Osteoblast (primary cell): ENCODE results near the gene PRMT5. TPM values are rescaled to one million over a fixed set of nuclear protein-coding genes. Genes with fewer than 3 reads are reported as not detected.

Experiments
- DNase-seq: peaks from one replicate; pipeline ENCODE4 v3.0.0; 2011; ENCODE audit warnings: low spot score, mixed read lengths; ENCODE audit not compliant: insufficient read length; ENCODE audit errors: missing footprints
- H2AFZ ChIP-seq: 2 replicates; pipeline ENCODE4 v1.6.0; 2011; ENCODE audit warnings: mild to moderate bottlenecking, low read length
- H3K27ac ChIP-seq: 2 replicates; pipeline ENCODE4 v1.5.1; 2011; ENCODE audit warnings: mild to moderate bottlenecking, low read depth, low read length, moderate library complexity
- H3K27me3 ChIP-seq: 2 replicates; pipeline ENCODE4 v1.6.0; 2012; ENCODE audit warnings: mild to moderate bottlenecking, control low read depth, inconsistent platforms, low read length, moderate library complexity; ENCODE audit not compliant: insufficient read depth
- H3K36me3 ChIP-seq: 2 replicates; pipeline ENCODE4 v1.5.1; 2011; ENCODE audit warnings: mild to moderate bottlenecking, low read length, control low read depth, moderate library complexity; ENCODE audit not compliant: insufficient read depth
- H3K4me1 ChIP-seq: 2 replicates; pipeline ENCODE4 v1.5.1; 2011; ENCODE audit warnings: mild to moderate bottlenecking, low read length, control low read depth, moderate library complexity; ENCODE audit not compliant: insufficient read depth
- H3K4me2 ChIP-seq: 2 replicates; pipeline ENCODE4 v1.6.0; 2011; ENCODE audit warnings: mild to moderate bottlenecking, low read length; ENCODE audit not compliant: insufficient read depth
- H3K4me3 ChIP-seq: fragments of 200-600 bp; sonication (generic); 3 replicates; pipeline ENCODE4 v1.5.1; 2012; ENCODE audit warnings: mild to moderate bottlenecking, low read length, inconsistent platforms; ENCODE audit not compliant: insufficient read depth
- H3K79me2 ChIP-seq: 2 replicates; pipeline ENCODE4 v1.6.0; 2012; ENCODE audit warnings: mild to moderate bottlenecking, low read length, control low read depth, inconsistent platforms; ENCODE audit not compliant: insufficient read depth
- H3K9me3 ChIP-seq: 2 replicates; pipeline ENCODE4 v1.5.1; 2011; ENCODE audit warnings: low read depth, low read length, control low read depth
- H4K20me1 ChIP-seq: 2 replicates; pipeline ENCODE4 v1.6.0; 2012; ENCODE audit warnings: mild to moderate bottlenecking, low read length, control low read depth; ENCODE audit not compliant: insufficient read depth
- CTCF ChIP-seq: IDR thresholded peaks from 2 replicates; pipeline ENCODE4 v1.5.1; 2011; ENCODE audit warnings: mild to moderate bottlenecking, low read depth, low read length, moderate library complexity; ENCODE audit errors: extremely low read depth
- total RNA-seq: library from RNA; depleted of rRNA; stranded (reverse); fragments of >200 nt; gene quantifications from 2 replicates; pipeline ENCODE4 v1.2.3, GENCODE V29; 2012

Gene PRMT5
- total RNA-seq, 1 donor = 49.2 TPM

DNA sequence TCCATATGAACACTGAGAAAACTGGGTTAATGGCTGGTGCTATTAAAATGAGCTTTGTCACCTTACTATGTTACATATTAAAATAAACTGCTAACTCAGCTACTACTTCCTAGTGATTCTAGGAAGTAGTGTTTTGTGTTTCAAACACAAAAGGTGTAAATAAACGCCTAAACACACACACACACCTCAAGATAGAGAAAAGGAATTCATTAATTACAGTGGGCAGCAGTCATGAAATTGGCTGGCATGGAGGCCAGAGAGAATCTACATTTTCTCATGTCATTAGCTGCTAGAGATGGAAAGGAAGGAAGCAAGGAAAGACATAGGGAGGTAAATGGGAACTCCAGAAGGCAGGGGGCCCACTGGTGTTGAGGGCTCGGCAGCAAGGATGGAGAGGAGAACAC is 787 bp upstream of the PRMT5 start:
- H3K4me2 ChIP-seq = peak overlapping the region; percentile 96
- peak overlapping the region; percentile 80 for H3K27ac ChIP-seq
- H3K27me3 ChIP-seq = no peaks in the 10 kb centered on the region

DNA sequence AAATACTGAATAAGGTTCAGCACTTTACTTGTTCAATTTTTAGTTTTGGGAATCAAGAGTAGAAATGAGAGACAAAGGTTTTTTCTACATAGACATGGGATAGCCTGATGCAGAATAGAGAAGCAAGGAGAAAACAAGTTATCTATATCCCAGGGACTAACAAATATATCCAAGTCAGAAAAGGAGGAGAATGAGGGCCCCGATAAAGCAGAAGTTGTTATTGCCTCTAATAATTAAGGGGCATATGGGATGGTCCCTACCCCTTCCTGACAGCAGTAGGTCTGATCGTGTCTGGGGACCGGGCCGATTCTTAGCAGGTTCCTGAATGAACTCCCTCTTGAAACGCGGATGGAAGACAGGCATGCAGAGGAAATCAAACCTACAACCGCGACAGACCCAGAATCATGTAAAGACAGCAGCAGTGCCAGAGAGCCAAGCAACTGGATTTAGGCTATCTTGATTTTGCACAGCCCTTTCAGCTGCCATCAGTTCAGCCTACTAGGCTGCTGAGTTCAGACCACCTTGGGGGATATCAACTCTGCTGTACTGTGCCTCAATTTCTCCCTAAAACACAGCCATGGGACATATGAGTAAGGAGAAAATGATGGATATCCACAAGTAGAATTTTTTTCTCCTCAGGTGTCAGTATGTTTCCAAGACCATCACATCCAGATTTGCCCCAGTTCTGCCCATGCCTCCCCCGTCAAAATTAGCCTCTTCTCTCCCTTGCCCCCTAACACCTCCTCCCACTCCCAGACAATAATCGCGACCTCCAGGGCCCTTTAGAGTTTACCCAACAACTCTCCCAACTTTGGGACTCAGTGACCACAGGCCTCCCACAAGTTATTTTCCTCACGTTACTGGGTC is 706 bp downstream of the PRMT5 start:
- H4K20me1 ChIP-seq = no peaks in the 10 kb centered on the region
- TF ChIP-seq CTCF = no peak
- H3K27ac ChIP-seq = peak overlapping the region; percentile 86
- peak overlapping the region; percentile 98 for H3K4me2 ChIP-seq
- peaks cover 23% of the 10 kb centered on the region for H3K79me2 ChIP-seq
- H3K4me1 ChIP-seq = peaks cover 17% of the 10 kb centered on the region
- no peaks in the 10 kb centered on the region for H3K27me3 ChIP-seq
- H3K36me3 ChIP-seq = peaks cover 37% of the 10 kb centered on the region
- DNase-seq = no peak
- peak overlapping the region; percentile 89 for H2AFZ ChIP-seq
- H3K9me3 ChIP-seq = no peaks in the 10 kb centered on the region
- peak overlapping the region; percentile 91 for H3K4me3 ChIP-seq

More for the DNA sequence above, 787 bp upstream of the PRMT5 start:
- DNase-seq = no peak
- peaks cover 17% of the 10 kb centered on the region for H3K4me1 ChIP-seq
- H4K20me1 ChIP-seq = no peaks in the 10 kb centered on the region
- H3K4me3 ChIP-seq = peak overlapping the region; percentile 91
- H3K36me3 ChIP-seq = peaks cover 23% of the 10 kb centered on the region
- peak overlapping the region; percentile 96 for H2AFZ ChIP-seq
- H3K9me3 ChIP-seq = no peaks in the 10 kb centered on the region
- no peak for TF ChIP-seq CTCF
- peaks cover 23% of the 10 kb centered on the region for H3K79me2 ChIP-seq

DNA sequence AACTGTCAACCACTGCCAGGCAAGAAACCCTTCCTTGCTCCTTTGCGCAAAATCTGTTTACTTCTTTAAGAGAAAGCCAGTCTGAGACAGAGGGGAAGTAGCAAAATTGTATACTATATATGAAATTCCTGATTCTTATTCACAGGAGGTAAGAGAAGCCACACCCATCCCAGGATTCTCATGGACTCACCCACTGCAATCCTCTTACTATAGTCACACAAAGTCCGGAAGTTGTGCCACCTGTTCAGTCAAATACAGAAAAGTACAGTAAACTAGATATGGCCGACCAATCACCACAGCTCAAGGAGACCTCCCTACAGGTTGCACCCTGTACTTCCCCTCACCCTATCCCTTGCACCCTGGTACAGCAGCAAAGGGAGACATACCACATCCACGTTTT is 2.9 kb downstream of the PRMT5 start:
- H3K36me3 ChIP-seq = peaks cover 53% of the 10 kb centered on the region
- no peak overlapping the region for H3K27ac ChIP-seq
- peaks cover 17% of the 10 kb centered on the region for H3K4me1 ChIP-seq
- no peaks in the 10 kb centered on the region for H4K20me1 ChIP-seq
- no peak overlapping the region for H3K4me2 ChIP-seq
- TF ChIP-seq CTCF = no peak
- H3K79me2 ChIP-seq = peaks cover 23% of the 10 kb centered on the region
- no peak overlapping the region for H3K4me3 ChIP-seq
- DNase-seq = no peak
- no peak overlapping the region for H2AFZ ChIP-seq
- no peaks in the 10 kb centered on the region for H3K27me3 ChIP-seq
- no peaks in the 10 kb centered on the region for H3K9me3 ChIP-seq

DNA sequence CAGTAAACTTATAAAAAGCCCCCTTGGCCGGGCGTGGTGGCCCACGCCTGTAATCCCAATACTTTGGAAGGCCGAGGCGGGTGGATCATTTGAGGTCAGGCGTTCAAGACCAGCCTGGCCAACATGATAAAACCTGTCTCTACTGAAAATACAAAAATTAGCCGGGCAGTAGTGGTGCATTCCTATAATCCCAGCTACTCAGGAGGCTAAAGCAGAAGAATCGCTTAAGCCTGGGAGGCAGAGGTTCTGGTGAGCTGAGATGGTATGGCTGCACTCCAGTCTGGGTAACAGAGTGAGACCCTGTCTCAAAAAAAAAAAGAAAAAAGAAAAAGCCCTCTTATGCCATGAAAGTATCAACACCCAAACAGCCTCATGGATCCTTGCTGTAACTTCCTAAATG is 3.7 kb downstream of the PRMT5 start:
- H4K20me1 ChIP-seq = no peaks in the 10 kb centered on the region
- no peak for TF ChIP-seq CTCF
- no peak for DNase-seq

More for the DNA sequence above, 3.7 kb downstream of the PRMT5 start:
- Histone ChIP-seq H3K36me3 (peaks cover 61% of the 10 kb centered on the region), H3K4me1 (peaks cover 17% of the 10 kb centered on the region), H3K4me2 (no peak overlapping the region), H3K27ac (no peak overlapping the region), H3K4me3 (no peak overlapping the region), H3K9me3 (no peaks in the 10 kb centered on the region), H3K79me2 (peaks cover 23% of the 10 kb centered on the region), H2AFZ (no peak overlapping the region), H3K27me3 (no peaks in the 10 kb centered on the region)
